Transverse colon (tissue), 4 donors: ENCODE measurements around the gene CYP8B1.

ENCODE experiments used
- CTCF ChIP-seq, 5 experiments: fragments of 200-600 bp in 3 of 5; fragments of 450-650 bp in 2 of 5; sonication (generic) in 3 of 5; IDR thresholded peaks; 1 replicate in 2 of 5; 2 replicates in 3 of 5; pipeline ENCODE4 v1.5.1; 2016 to 2017; ENCODE audit warnings: antibody characterized with exemption in 5 of 5, inconsistent platforms in 3 of 5, mild to moderate bottlenecking in 2 of 5, moderate library complexity in 1 of 5
- EP300 ChIP-seq: sonication (generic); formaldehyde crosslinking; IDR thresholded peaks from one replicate; pipeline ENCODE4 v1.6.1; 2017; ENCODE audit warnings: antibody characterized with exemption, low read depth
- POLR2A ChIP-seq: fragments of 450-650 bp; IDR thresholded peaks from one replicate; pipeline ENCODE4 v1.6.1; 2016; ENCODE audit warnings: antibody characterized with exemption, mild to moderate bottlenecking, moderate library complexity
- POLR2AphosphoS5 ChIP-seq, 3 donors: sonication (generic); formaldehyde crosslinking; IDR thresholded peaks; one replicate each; pipeline ENCODE4 v1.6.1; 2016; ENCODE audit warnings: antibody characterized with exemption in 3 of 3

GRCh38 chr3:42906848-42907183 lies 31.1 kb upstream of the CYP8B1 start:
- TF ChIP-seq CTCF (IDR thresholded peaks at IDR 0.05) = no peak
- TF ChIP-seq POLR2AphosphoS5 (IDR thresholded peaks at IDR 0.05) = no peak
- no peak for TF ChIP-seq POLR2A
- no peak for TF ChIP-seq EP300
